ENCODE results near the gene TTC33.

GRCh38 chr5:40682154-40683017 is 73.4 kb downstream of the TTC33 start:
- no peak for TF ChIP-seq CTCF (IDR thresholded peaks at IDR 0.05; ENCODE audit: insufficient read depth, low read length, poor library complexity, severe bottlenecking)
- TF ChIP-seq EZH2phosphoT487 (conservative IDR thresholded peaks at IDR 0.05; ENCODE audit: low read length), result no peak

Data from SU-DHL-6 (cell line).